A172 (cell line): ENCODE measurements around the gene CBX4. TPM values are rescaled to one million over a fixed set of nuclear protein-coding genes. Genes with fewer than 3 reads are reported as not detected.

Experiments used
- DNase-seq: peaks from one replicate; pipeline ENCODE4 v3.0.0-alpha.2; 2015; ENCODE audit warnings: low spot score
- total RNA-seq: library from RNA; depleted of rRNA; stranded (reverse); fragments of >200 nt; shearing (Covaris generic); gene quantifications from 2 replicates; pipeline ENCODE4 v1.2.3, GENCODE V29; 2014; rRNA removed

CBX4 gene
- 17.2 and 20.5 TPM in 2 replicates for total RNA-seq

DNA sequence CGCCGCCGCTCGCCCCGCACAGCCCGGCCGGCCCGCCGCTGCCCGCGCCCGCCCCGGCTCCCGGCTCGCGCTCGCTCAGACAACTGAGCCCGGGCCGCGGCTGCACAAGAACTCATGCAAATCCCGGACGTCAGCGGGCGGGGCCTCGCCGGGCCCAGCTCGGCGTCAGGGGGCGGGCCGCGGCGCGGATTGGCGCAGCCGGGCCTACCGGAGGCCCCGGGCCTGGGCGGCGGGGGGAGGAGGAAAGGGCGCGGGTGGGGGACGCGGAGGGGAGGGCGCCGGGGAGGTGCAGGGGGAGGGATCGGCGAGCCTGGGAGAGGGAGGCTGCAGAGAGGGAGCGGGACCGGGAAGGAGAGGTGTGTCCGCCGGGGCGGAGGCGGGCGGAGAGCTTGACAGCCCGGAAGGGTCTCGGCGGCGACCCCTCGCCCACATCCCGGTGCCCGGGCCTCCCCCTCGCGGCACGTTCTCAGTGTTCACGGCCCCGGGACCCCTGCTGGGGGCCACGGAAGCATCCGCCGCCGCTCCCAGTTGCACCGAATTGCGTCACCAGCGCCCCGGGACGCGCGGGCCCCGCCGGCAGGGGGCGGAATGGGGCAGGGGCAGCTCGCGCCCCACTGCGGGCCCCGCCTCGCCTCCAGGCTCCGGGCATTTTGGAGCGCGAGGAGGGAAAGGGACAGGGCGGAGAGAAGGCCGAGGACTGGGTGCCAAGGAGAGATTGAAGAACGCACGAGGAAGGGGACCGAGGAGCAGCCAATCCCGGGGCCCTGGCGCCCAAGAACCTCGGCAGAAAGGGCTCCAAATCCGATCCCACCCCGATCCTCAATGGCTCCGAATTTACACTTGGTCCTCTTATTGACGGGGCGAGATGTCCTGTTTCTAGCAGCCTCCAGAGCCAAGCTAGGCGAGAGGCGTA lies at the start of gene CBX4:
CBX4 (minus strand) TSS at position 85 of the 913 bp plus-strand sequence. CDS start 189 bp downstream, outside the sequence.
- DNase-seq: peak; percentile 85

DNA sequence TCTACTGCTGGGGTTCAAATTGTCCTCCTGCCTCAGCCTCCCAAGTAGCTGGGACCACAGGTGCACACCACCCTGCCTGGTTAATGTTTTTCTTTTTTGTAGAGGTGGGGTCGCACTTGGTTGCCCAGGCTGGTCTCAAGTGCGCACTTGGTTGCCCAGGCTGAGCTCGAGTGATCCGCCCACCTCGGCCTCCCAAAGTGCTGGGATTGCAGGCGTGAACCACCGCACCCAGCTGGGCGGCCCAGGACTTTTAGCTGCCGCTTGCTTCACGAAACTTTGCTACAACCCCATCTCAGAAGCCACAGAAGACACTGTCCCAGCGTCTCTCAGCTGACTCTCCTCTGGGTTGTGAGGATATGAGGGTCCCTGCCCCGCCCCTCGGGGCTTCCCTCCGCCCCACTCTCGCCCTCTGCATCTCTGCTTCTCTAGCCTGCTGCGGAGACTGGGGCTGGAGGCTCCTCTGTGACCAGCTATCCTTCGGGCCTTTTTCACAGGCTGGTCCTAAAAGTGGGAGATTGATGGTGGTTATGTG lies 48.8 kb upstream of the CBX4 start:
- no peak for DNase-seq

DNA sequence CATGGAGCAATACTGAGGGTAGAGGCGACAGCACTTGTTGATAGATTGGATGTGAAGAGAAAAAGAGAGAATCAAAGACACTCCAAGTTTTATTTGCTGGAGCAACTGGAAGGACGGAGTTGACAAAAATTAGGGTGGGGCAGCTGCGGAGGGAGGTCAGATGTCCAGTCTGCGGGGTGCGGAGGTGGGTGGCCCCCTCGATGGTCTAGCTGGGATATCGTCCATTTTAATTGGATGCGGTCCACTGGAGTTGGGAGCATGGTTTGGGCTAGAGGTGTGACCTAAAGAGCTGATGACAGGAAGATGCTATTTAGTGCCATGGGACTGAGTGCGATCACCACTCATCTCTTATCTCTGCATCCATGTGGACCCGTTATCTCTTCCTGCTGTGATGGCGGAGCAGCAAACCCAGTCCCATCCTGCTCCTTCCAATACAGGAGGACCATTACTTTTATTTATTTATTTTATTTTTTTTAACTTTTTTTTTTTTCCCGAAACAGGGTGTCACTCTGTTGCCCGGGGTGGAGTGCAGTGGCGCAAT lies 48.3 kb upstream of the CBX4 start:
- DNase-seq: no peak

DNA sequence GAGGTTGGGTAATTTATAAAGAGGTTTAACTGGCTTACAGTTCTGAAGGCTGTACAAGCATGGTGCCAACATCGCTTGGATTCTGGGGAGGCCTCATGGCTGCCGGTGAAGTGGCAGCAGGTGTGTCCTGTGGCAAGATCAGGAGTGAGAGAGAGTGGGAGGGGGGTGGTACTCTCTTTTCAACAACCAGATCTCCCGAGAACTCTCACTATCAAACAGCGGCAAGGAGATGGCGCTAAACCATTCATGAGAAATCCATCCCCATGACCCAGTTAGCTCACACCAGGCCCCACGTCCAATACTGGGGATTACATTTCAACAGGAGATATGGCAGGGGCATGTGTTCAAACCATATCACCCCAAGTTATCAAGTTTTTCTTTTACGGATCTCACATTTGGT lies 44.0 kb upstream of the CBX4 start:
- no peak for DNase-seq

- no peak for DNase-seq
Observed at GRCh38 chr17:79878329-79878947, 39.2 kb upstream of the CBX4 start.

DNA sequence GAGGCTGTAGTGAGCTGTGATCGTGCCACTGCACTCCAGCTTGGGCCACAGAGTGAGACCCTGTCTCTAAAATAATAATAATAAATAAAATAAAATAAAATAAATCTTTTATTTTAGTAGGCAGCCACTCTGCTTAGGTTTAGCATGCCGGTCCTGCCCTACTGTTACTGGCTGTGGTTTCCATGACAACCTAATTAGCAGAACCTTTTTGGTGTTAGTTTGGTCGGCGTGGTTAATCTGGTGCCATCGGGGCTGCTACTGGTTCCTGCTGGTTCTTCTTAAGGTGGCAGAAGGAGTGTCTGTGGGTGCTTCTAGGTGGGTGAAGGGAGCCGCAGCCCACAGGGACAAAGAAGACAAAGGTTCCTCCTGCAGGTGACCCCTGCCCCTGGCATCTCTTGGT lies 37.8 kb upstream of the CBX4 start:
- no peak for DNase-seq

DNA sequence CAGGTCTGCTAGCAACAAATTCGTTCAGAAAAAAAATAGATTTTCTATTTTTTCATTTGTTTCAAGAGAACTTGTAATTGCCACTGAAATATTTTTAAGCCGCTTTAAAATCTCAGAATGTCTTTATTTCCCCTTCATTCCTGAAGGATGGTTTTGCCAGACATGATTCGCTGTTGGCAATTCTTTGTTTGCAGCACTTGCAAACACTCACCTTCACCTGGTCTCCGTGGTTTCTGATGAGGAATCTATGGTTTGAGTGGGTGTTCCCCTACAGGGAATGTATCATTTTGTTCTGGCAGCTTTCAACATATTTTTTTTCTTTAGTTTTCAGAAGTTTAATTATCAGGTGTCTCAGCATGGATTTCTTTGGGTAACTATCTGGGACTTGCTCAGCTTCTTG lies 36.3 kb upstream of the CBX4 start:
- DNase-seq: no peak

DNA sequence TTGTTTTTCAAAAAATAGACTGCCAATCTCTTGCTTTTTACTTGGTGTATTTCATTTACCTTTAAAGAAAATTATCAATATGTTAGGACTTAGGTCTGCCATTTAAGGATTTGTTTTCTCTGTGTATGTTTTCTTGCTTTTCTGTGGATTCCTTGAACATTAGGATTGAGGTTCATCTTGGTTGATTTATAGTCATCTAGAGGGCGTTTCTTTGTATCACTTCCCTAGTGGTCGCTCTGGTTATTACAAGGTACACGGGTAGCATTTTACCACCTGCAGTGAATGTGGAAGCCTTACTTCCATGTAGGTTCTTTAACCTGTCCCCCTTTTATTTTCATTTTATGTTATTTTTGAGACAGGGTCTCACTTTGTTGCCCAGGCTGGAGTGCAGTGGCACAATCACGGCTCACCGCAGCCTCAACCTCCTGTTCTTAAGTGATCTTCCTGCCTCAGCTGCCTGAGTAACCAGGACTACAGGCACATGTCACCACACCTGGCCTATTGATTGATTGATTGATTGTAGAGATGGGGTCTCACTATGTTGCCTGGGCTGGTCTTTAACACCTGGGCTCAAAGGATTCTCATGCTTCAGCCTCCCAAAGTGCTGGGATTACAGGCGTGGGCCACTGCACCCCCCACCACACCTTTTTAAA lies 35.2 kb upstream of the CBX4 start:
- peak; percentile 44 for DNase-seq

DNA sequence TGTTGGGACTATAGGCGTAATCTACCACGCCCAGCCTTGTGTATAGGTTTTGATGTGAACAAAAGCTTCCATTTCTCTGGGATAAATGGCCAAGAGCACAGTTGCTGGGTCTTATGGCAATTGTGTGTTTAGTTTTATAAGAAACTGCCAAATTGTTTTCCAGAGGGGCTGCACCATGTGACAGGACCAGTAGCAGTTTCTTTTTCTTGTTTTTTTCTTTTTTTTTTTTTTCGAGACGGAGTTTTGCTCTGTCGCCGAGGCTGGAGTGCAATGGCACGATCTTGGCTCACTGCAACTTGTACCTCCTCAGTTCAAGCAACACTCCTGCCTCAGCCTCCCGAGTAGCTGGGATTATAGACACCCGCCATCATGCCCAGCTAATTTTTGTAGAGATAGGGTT lies 34.3 kb upstream of the CBX4 start:
- DNase-seq: no peak

GRCh38 chr17:79872762-79873161 lies 33.5 kb upstream of the CBX4 start:
- DNase-seq: no peak

GRCh38 chr17:79871131-79871530 lies 31.9 kb upstream of the CBX4 start:
- DNase-seq: no peak

DNA sequence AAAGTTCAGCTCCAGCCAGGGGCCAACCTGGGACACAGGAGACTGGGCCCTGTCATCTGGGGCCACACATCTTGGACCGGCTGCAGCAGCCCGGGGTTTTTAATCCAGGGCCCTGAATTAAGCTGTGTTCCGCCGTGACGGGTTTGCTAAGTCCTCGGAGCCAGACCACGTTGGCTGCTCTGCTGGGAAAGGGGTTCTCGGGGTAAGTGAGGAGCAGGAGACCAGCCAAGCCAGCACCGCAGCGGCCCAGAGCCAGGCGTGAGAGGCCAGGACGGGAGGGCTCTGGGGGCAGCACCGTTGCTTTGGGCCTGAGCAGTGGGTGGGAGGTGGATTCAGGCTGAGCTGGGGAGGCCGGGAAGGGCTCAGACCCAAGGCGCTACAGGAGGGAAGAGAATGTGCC lies 31.3 kb upstream of the CBX4 start:
- no peak for DNase-seq

DNA sequence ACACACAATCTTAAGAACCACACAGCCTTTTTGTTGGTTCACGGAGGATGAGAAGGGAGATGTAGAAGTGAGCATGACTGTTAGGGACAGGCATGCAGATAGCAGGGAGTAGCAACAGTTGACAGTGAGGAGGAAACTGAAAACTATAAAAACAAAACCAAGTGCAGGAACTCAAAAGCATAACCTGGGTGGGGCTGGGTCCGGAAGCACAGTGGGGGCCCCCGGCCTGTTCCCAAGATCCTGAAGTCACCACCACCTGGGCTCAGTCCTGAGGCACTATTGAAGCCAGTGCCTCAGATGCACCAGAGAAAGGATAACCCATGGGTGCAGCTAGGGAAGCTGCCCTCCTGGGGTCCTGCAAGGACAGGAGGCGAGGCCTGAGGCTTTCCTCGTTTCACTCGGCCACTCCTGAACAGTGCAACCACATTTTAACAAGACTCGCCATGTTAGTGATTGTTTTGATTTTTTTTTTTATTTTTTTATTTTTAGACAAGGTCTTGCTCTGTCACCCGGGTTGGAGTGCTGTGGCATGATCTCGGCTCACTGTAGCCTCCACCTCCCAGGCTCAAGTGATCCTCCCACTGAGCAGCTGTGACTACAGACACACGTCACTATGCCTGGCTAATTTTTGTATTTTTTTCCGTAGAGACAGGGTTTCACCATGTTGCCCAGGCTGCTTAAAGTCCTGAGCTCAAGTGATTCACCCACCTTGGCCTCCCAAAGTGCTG lies 27.7 kb upstream of the CBX4 start:
- DNase-seq: no peak

- no peak for DNase-seq
Observed at GRCh38 chr17:79865351-79866210, 26.3 kb upstream of the CBX4 start.

- no peak for DNase-seq
Observed at GRCh38 chr17:79864617-79865250, 25.5 kb upstream of the CBX4 start.

GRCh38 chr17:79864147-79864546 lies 24.9 kb upstream of the CBX4 start:
- no peak for DNase-seq

GRCh38 chr17:79862771-79863440 lies 23.7 kb upstream of the CBX4 start:
- no peak for DNase-seq

DNA sequence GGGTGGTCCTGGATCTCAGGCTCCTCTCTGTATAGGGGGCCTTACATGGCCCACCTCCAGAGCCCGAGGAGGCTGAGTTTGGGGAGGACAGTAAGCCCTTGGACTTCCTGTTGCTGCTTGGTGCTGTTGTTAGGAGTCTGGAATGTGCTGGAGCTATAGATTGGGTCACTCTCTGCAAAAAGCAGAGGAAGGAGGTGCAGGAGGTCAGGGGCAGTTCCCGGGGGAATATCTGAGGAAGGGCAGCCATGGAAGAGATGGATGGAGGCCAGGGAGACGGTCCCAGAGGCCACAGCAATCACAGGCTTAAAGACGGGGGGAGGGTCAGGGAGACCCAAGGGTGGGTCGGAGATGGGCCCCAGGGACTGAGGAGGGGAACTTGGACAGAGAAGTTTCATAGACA lies 23.0 kb upstream of the CBX4 start:
- no peak for DNase-seq
